ENCODE measurements around the gene TTLL9. TPM values are rescaled to one million over a fixed set of nuclear protein-coding genes. Genes with fewer than 3 reads are reported as not detected.

The TTLL9 gene
- total RNA-seq, 1 experiment from 2014 or later: 2.1 TPM

DNA sequence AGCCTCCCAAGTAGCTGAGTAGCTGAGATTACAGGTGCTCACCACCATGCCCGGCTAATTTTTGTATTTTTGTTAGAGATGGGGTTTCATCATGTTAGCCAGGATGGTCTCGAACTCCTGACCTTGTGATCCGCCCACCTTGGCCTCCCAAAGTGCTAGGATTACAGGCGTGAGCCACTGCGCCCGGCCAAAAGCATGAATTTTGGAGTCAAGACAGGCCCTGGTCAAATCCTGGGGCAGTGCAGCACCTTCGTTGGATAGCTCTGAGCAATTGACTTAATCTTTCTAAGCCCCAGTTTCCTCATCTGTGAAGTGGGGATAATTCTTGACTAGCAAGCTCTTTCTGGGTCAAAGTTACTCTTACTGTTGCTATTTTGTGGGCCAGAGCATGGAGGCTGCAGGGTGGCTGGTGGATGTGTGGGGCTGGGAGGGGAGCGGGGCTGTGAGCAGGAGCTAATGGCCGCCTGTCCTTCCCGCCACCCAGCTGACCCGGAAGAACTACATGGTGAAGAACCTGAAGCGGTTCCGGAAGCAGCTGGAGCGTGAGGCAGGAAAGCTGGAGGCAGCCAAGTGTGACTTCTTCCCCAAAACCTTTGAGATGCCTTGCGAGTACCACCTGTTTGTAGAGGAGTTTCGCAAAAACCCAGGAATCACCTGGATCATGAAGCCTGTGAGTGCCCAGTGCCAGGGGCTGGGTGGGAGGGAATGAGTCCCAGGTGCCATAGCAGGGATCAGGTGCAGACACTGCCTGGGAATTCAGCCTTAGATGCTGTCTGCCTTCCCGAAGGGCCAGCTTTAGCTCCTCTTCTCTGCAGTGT, 39.0 kb downstream of the TTLL9 start:
- DNase-seq (ENCODE audit: low read depth, low spot score) (no peak), ATAC-seq (no peak)
- ChIA-PET CTCF (interaction anchor here (0.5 to 1.0 kb wide), 2 partner anchors 57 to 274 kb away, joined by 3 to 7 read pairs; no protein-coding TSS in a partner anchor), POLR2A (interaction anchor here (0.6 kb wide), 1 partner anchor 32 kb away, joined by 4 read pairs; no protein-coding TSS in a partner anchor)
- no peak overlapping the region for H3K27ac ChIP-seq (ENCODE audit: low read length)
- intact Hi-C loops (cut with micrococcal nuclease; ENCODE audit: unreplicated experiment): no loop called here
- H3K27me3 ChIP-seq (ENCODE audit: control insufficient read depth, insufficient read depth, low read length): no peaks in the 10 kb centered on the region
- TF ChIP-seq, protein P1, sequence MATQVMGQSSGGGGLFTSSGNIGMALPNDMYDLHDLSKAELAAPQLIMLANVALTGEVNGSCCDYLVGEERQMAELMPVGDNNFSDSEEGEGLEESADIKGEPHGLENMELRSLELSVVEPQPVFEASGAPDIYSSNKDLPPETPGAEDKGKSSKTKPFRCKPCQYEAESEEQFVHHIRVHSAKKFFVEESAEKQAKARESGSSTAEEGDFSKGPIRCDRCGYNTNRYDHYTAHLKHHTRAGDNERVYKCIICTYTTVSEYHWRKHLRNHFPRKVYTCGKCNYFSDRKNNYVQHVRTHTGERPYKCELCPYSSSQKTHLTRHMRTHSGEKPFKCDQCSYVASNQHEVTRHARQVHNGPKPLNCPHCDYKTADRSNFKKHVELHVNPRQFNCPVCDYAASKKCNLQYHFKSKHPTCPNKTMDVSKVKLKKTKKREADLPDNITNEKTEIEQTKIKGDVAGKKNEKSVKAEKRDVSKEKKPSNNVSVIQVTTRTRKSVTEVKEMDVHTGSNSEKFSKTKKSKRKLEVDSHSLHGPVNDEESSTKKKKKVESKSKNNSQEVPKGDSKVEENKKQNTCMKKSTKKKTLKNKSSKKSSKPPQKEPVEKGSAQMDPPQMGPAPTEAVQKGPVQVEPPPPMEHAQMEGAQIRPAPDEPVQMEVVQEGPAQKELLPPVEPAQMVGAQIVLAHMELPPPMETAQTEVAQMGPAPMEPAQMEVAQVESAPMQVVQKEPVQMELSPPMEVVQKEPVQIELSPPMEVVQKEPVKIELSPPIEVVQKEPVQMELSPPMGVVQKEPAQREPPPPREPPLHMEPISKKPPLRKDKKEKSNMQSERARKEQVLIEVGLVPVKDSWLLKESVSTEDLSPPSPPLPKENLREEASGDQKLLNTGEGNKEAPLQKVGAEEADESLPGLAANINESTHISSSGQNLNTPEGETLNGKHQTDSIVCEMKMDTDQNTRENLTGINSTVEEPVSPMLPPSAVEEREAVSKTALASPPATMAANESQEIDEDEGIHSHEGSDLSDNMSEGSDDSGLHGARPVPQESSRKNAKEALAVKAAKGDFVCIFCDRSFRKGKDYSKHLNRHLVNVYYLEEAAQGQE (IDR thresholded peaks at IDR 0.05; ENCODE audit: insufficient read depth in 1 of 2, low read depth in 2 of 2, low read length in 1 of 2): no peak
- TF ChIP-seq TCF7L2 (IDR thresholded peaks at IDR 0.05; ENCODE audit: low read depth, low read length): no peak
- TF ChIP-seq SIN3A (IDR thresholded peaks at IDR 0.05; ENCODE audit: borderline replicate concordance, insufficient read depth, low read depth, low read length): no peak
- TF ChIP-seq, protein P2, sequence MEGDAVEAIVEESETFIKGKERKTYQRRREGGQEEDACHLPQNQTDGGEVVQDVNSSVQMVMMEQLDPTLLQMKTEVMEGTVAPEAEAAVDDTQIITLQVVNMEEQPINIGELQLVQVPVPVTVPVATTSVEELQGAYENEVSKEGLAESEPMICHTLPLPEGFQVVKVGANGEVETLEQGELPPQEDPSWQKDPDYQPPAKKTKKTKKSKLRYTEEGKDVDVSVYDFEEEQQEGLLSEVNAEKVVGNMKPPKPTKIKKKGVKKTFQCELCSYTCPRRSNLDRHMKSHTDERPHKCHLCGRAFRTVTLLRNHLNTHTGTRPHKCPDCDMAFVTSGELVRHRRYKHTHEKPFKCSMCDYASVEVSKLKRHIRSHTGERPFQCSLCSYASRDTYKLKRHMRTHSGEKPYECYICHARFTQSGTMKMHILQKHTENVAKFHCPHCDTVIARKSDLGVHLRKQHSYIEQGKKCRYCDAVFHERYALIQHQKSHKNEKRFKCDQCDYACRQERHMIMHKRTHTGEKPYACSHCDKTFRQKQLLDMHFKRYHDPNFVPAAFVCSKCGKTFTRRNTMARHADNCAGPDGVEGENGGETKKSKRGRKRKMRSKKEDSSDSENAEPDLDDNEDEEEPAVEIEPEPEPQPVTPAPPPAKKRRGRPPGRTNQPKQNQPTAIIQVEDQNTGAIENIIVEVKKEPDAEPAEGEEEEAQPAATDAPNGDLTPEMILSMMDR (IDR thresholded peaks at IDR 0.05): no peak
- TF ChIP-seq POLR2AphosphoS5 (IDR thresholded peaks at IDR 0.05; ENCODE audit: low read depth, low read length): no peak
- no peaks in the 10 kb centered on the region for H3K36me3 ChIP-seq (ENCODE audit: control insufficient read depth, insufficient read depth, low read length)
- in situ Hi-C loops (cut with HindIII; ENCODE audit: low pct_unique_long_range_greater_than_20kb, low sequenced_read_pairs): no loop called here
- H3K9me3 ChIP-seq (ENCODE audit: control insufficient read depth, insufficient read depth, low read depth, low read length): no peaks in the 10 kb centered on the region
- H3K4me3 ChIP-seq (ENCODE audit: low read depth in 2 of 2, low read length in 2 of 2): no peak overlapping the region
- no TSS peak for BruUV-seq (replicated peaks)
- H3K4me1 ChIP-seq (ENCODE audit: control insufficient read depth, insufficient read depth, low read length): no peaks in the 10 kb centered on the region

DNA sequence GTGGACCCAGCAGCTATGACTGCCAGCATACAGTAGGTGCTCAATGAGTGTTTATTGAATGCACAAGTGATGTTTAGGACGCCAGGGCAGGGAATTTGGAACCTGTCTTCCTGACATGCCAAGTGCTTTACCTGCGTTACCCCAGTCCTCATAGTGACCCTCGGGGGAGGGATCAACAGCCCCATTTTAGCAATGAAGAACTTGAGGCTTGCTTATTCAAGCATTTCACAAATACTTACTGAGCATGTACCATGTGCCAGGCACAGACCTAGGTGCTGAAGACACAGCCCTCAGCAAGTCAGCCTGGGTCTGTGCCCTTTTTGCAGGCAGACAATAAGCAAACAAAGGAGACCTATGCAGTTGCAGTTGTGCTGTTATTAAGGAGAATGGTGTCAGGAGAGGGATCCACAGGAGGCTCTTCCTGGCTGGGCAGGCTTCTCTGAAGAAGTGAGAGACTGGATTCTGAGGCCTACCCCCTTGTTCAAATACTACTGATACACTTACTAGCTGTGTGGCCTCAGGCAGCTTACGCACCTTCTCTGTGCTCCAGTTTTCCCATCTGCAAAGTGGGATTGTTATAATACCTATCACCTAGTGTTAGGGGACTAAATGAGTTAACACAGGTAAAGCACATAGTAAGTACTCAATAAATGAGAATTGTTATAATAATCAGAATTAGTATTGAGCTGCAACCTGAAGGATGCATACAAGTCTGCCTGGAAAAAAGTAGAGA, 39.8 kb downstream of the TTLL9 start:
- in situ Hi-C loops (cut with HindIII; ENCODE audit: low pct_unique_long_range_greater_than_20kb, low sequenced_read_pairs) (no loop called here), intact Hi-C loops (cut with micrococcal nuclease; ENCODE audit: unreplicated experiment) (no loop called here)
- ATAC-seq: no peak
- TF ChIP-seq, protein P1 (IDR thresholded peaks at IDR 0.05; ENCODE audit: insufficient read depth in 1 of 2, low read depth in 2 of 2, low read length in 1 of 2): no peak
- TF ChIP-seq SIN3A (IDR thresholded peaks at IDR 0.05; ENCODE audit: borderline replicate concordance, insufficient read depth, low read depth, low read length) (no peak), TCF7L2 (IDR thresholded peaks at IDR 0.05; ENCODE audit: low read depth, low read length) (no peak), POLR2AphosphoS5 (IDR thresholded peaks at IDR 0.05; ENCODE audit: low read depth, low read length) (no peak)
- TF ChIP-seq, protein P2 (IDR thresholded peaks at IDR 0.05): no peak
- Histone ChIP-seq H3K4me1 (ENCODE audit: control insufficient read depth, insufficient read depth, low read length) (no peaks in the 10 kb centered on the region), H3K36me3 (ENCODE audit: control insufficient read depth, insufficient read depth, low read length) (no peaks in the 10 kb centered on the region), H3K27ac (ENCODE audit: low read length) (no peak overlapping the region), H3K9me3 (ENCODE audit: control insufficient read depth, insufficient read depth, low read depth, low read length) (no peaks in the 10 kb centered on the region), H3K4me3 (ENCODE audit: low read depth in 2 of 2, low read length in 2 of 2) (no peak overlapping the region), H3K27me3 (ENCODE audit: control insufficient read depth, insufficient read depth, low read length) (no peaks in the 10 kb centered on the region)
- no peak for DNase-seq (ENCODE audit: low read depth, low spot score)
- BruUV-seq (replicated peaks): no TSS peak
- POLR2A ChIA-PET: interaction anchor here (0.7 kb wide), 1 partner anchor 107 kb away, joined by 3 read pairs; no protein-coding TSS in a partner anchor
- CTCF ChIA-PET: interaction anchor here (1.0 kb wide), 1 partner anchor 58 kb away, joined by 3 read pairs; no protein-coding TSS in a partner anchor

All from Panc1 (cell line).